GM10847 (cell line): ENCODE results near the gene TGFBRAP1.

Experiments used
- POLR2A ChIP-seq: IDR thresholded peaks from 2 replicates; pipeline ENCODE4 v1.6.1; 2011; ENCODE audit not compliant: insufficient read length; ENCODE audit errors: extremely low read depth

The TGFBRAP1 gene

DNA sequence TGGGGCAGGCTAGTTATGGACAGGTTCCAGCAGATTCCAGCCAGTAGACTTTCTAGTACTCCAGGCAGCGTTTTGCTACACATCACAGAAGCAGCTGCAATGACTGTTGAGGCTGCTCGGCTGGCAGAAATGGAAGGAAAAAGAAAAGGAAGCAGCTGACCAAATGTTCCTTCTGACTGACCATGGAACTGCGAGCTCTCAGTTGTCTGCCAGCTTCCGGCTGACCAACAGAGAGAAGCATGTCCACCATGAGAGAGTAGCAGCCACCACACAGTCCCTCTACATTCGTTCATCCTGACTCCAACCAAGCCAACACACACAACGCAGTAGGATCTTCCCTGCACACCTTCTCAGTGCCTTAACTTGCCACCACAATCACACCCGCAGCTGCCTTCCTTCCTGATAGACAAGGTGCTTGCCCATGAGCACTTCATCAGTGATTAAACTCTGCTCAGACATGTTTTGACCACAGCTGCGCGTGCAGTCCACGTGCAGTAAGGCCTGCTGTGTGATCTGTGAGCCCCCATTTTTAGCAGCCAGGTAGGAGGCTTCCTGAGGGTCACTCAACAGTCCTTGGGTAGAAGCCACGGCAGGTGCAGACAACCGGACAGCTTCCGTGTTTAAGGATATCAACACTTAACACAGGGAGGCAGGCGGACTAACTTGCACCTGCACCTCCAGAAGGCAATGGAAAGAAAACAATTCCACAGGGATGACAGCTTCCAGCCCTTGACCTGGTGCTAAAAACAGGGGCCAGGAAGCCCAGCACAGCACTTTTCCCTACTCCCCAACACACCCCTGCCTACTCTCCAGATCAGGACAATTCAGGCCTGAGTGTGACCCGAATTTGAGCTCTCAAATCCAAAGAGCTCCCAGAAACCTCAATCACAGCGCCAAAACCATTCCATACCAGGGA, 996 bp downstream of the TGFBRAP1 start:
- TF ChIP-seq POLR2A, result no peak

DNA sequence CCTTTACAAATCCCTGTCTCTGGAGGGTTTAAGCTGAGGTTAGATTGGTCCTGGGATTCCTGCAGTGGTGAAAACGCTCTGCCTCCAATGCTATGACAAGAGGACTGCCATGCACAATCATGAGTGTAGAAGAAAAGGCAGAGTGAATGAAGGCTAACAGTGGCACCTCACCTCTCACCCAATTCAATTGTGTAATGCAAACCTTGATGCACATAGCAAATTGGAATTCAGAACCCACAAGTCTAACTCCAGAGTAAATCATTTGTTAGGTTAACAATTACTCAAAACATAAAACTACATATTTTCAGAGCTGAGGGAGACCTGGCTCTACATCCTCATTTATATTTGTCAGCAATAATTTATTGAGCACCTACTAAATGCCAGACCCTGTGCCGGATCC, 1.8 kb downstream of the TGFBRAP1 start:
- no peak for TF ChIP-seq POLR2A

DNA sequence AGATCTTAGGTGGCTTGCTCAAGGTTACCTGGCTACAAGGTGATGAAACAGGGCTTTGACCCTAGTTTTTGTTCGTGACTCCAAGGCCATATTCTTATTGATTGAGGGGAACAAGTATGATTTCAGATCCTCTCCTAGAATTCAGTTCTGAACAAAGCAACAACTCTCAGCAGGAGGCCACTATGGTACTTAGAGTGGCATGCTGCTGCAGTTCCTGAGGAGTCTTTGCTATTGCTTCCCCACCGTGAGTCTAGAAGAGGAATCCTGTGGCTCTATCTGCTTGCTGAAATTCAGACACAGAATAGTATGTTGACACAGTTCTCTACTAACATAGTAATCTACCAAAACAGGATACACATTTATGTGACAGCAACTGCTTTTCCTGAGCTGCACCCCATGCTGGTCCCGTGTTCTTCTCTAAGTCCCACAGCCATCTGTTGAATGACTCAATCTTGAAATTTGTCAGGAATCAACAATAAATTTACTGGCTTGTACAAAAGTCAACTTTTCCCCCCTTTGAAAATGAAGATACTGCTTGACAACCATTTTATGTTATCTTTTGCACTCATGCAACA, 4.1 kb downstream of the TGFBRAP1 start:
- TF ChIP-seq POLR2A, result no peak

DNA sequence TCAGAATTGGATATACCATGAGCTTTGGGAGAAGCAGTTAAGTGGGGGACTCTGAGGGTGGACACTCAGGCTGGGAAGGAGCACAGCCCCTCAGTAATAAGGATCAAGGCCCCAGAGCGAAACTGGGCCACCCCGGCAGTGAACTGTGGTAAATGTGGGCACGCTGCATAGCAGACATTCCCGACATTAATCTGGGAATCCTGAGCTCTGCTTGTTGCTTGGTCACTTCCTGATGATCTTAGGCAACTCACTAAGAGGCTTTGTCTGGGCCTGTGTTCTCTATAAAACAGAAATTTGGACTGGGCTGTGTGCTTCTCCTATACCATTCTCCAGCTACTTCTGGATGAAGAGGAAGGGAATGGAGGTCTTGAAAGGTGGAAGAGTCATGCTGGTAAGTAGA, 4.8 kb downstream of the TGFBRAP1 start:
- no peak for TF ChIP-seq POLR2A

GRCh38 chr2:105324101-105324500, 5.4 kb downstream of the TGFBRAP1 start:
- TF ChIP-seq POLR2A, result no peak

DNA sequence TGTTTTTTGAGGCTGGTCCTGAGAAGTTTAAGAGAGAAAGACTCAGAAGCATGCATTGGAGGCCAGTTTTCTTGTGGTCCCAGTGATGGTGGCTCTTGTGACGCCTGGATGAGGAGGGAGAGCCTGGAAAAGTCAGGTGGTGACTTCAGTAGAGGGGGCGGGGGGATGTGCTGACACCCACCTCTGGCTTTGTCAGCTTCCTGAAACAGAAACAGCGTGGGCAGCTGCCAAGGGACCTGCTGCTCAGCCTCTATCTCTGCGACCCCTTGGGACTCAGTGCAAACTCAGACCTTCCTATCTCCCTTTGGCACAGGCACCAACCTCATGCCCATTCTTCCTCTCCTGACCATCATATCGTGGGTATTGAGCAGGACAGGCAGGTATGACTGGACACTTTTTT, 6.4 kb downstream of the TGFBRAP1 start:
- no peak for TF ChIP-seq POLR2A

GRCh38 chr2:105321875-105322646, 7.5 kb downstream of the TGFBRAP1 start:
- no peak for TF ChIP-seq POLR2A

DNA sequence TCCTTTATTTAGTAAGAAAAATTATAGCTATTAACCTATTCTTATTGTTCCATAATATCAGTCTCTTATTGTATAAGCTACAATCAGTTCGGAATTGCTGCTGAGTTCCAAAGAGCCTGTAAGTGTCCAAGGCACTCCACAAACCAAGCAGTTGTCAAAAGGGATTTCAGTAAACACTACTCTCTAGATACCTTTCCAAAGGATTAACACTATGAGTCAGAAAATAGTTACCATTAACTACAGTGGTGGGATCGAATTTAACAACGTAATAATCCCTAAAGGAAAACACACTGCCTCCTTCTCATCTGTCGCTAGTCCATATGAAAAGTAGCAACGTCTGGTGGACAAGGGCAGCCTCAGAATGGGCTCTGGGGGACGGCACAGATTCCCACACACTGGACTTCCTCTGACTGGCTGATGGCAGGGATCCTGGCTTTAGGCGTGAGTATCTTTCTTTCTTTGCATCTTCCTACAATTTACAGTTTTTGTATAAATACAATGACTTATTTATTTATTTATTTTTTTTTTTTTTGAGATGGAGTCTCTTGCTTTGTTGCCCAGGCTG, 8.8 kb downstream of the TGFBRAP1 start:
- TF ChIP-seq POLR2A, result no peak

DNA sequence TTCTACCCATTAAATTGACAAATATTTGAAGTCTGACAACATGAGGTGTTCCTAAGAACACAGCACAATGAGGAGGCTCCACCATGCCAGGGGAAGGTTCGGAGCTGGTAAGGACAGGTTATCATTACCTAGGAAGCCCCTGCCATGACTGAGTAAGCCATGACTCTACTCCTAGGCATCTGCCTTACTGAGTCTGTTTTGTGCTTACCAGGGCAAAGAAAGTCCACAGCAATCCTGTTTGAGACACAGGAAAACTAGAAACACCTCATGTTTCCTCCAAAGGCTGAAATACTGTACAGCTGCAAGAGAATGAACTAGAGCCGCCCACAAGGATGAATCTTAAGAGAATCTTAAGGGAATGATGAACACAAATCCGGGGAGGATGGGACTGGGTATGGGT, 11.6 kb downstream of the TGFBRAP1 start:
- no peak for TF ChIP-seq POLR2A

DNA sequence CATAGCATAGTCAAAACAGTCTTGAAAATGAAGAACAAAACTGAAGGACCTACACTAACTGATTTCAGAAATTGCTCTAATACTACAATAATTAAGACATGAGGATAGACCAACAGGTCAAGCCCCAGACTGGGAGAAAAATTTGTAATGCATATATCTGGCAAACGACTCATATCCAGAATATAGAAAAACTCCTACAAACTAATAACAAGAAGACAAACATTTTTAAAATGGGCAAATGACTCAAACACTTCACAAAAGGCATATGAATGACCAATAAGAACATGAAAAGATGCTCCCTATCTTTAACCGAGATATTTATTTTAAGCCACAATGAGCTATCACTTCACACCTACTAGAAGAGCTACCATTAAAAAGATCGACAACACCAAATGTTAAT, 14.2 kb downstream of the TGFBRAP1 start:
- no peak for TF ChIP-seq POLR2A

DNA sequence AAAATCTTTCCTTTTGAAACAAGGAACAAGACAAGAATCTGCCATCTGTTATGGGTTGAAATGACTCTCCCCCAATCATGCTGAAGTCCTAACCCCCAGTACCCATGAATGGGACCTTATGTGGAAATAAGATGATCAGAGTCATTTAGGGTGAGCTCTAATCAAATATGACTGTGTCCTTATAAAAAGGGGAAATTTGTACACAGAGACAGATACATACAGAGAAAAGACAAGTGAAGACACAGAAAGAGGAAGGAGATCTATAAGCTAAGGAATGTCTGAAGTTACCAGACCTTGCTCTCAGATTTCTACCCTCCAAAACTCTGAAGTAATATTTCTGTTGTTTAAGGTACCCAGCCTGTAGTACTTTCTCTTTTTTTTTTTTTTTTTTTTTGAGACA, 15.7 kb downstream of the TGFBRAP1 start:
- no peak for TF ChIP-seq POLR2A

DNA sequence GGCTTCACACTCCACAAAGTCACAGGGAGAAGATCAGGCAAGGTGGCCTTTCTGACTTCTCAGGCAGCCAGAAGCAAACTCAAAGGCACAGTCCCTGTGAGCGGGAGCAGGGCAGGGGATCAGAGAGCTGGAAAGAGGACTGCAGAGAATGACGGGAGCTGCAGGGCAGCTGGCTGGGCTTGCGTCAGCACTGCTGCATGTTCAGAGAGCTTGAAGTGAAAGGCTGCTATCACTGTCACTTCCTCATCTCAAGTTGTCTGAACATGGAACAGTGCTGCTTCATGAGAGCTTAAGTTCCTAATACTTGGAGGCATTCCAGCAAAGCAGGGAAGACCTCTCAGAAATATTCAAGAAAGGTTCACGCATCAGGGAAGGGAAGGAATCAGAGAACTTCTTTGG, 20.4 kb downstream of the TGFBRAP1 start:
- no peak for TF ChIP-seq POLR2A

GRCh38 chr2:105308382-105309146, 21.0 kb downstream of the TGFBRAP1 start:
- TF ChIP-seq POLR2A, result no peak

DNA sequence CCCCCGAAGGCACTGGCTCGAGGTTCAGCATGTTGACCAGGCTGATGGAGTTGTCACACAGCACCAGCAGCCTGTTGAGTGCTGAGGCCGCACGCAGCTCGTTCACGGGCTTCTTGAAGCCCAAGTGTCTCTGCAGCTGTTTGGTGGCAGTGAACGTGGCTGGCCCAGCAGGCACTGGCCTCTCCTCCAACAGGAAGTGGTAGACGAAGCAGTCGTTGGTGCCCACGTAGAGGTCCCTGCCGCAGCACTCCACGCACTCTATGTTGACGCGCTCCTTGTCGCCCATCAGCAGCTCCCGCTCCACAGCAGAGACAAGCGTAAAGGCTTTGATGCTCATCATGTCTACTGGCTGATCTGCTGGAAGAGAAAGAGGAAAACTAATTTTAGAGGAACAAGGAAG, 21.6 kb downstream of the TGFBRAP1 start:
- TF ChIP-seq POLR2A, result no peak

- TF ChIP-seq POLR2A, result no peak
These were observed 22.0 kb downstream of the TGFBRAP1 start for GRCh38 chr2:105307550-105307949.
